HUES64 (cell line): ENCODE measurements around the gene KCNQ1.

Source experiments
- H3K27ac ChIP-seq: 2 replicates; pipeline ENCODE4 v1.7.0; 2013; ENCODE audit warnings: low read depth, low read length, inconsistent platforms
- H3K27me3 ChIP-seq: 2 replicates; pipeline ENCODE4 v1.6.1; 2013; ENCODE audit warnings: mild to moderate bottlenecking, low read length; ENCODE audit not compliant: insufficient read depth
- H3K36me3 ChIP-seq: 2 replicates; pipeline ENCODE4 v1.6.1; 2013; ENCODE audit warnings: mild to moderate bottlenecking, low read length; ENCODE audit not compliant: insufficient read depth
- H3K4me1 ChIP-seq: 2 replicates; pipeline ENCODE4 v1.6.1; 2013; ENCODE audit warnings: mild to moderate bottlenecking, low read length, moderate library complexity; ENCODE audit not compliant: insufficient read depth
- H3K4me3 ChIP-seq: 2 replicates; pipeline ENCODE4 v1.5.1; 2013; ENCODE audit warnings: mild to moderate bottlenecking, low read length, moderate library complexity
- H3K9ac ChIP-seq: 2 replicates; pipeline ENCODE4 v1.6.1; 2013; ENCODE audit warnings: mild to moderate bottlenecking, low read depth, low read length
- H3K9me3 ChIP-seq: 2 replicates; pipeline ENCODE4 v1.6.1; 2013; ENCODE audit warnings: low read depth, low read length; ENCODE audit not compliant: insufficient read depth
- WGBS: fragments of 150-250, 120-280 bp; methylation state at CpG from one replicate; pipeline ENCODE4 v1.1.7; 2013; ENCODE audit warnings: missing lambda C conversion rate; 5-methylcytosine and 5-hydroxymethylcytosine counted together

The KCNQ1 gene

GRCh38 chr11:2742201-2742600, 297.4 kb downstream of the KCNQ1 start:
- Histone ChIP-seq H3K27me3 (peaks cover 25% of the 10 kb centered on the region), H3K9me3 (no peaks in the 10 kb centered on the region), H3K9ac (no peak overlapping the region), H3K4me1 (no peaks in the 10 kb centered on the region), H3K4me3 (no peak overlapping the region), H3K27ac (no peak overlapping the region), H3K36me3 (no peaks in the 10 kb centered on the region)
- 92% methylated on average over 5 of the region's 5 CpGs for WGBS

DNA sequence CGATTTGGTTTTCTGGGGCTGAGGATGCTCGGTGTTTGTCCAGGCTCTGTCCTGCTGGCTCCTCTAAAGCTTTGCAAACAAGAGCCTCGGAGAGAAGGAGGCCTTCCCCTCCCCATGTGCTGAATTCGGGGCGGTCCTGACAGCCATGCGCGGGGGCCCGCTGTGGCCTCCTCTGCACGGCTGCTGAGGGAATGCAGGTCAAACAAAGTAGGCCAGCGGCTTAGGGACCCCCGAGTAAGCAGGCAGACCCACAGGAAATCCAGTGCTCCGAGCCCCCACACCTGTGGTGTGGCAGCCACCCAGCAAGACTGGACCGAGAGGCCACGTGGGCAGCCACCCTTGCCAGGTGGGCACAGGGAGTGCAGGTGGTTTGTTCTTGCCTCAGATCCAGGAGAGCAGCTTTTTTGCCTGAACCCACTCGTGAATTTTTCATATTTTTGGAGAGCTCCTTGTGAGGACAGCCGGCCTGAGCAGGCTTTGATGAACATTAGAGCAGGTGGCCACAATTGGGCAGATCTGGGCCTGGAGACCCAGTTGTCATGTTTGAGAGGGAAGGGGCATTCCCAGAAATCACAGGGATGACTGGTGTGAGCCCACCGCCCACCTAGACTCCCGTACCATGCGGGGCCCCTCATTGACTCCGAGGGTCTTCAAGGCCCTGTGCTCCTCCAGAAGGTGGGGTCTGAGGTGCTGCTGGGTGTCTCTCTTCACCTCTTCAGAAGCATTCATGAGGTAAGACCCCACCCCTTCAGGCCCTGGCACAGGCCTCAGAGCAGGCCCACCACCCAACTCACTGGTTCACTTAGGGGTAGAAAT, 298.0 kb downstream of the KCNQ1 start:
- Histone ChIP-seq H3K27ac (no peak overlapping the region), H3K4me1 (no peaks in the 10 kb centered on the region), H3K27me3 (peaks cover 28% of the 10 kb centered on the region), H3K9ac (no peak overlapping the region), H3K4me3 (no peak overlapping the region), H3K9me3 (no peaks in the 10 kb centered on the region), H3K36me3 (no peaks in the 10 kb centered on the region)
- 88% methylated on average over 20 of the region's 20 CpGs for WGBS

- Histone ChIP-seq H3K36me3 (no peaks in the 10 kb centered on the region), H3K4me1 (no peaks in the 10 kb centered on the region), H3K9me3 (no peaks in the 10 kb centered on the region), H3K27ac (no peak overlapping the region), H3K4me3 (no peak overlapping the region), H3K9ac (no peak overlapping the region), H3K27me3 (peaks cover 33% of the 10 kb centered on the region)
- 89% methylated on average over 21 of the region's 21 CpGs for WGBS
These were observed 298.8 kb downstream of the KCNQ1 start for GRCh38 chr11:2743427-2744110.

GRCh38 chr11:2744166-2744565, 299.4 kb downstream of the KCNQ1 start:
- Histone ChIP-seq H3K4me1 (no peaks in the 10 kb centered on the region), H3K27ac (no peak overlapping the region), H3K27me3 (peaks cover 36% of the 10 kb centered on the region), H3K9me3 (no peaks in the 10 kb centered on the region), H3K36me3 (no peaks in the 10 kb centered on the region), H3K9ac (no peak overlapping the region), H3K4me3 (no peak overlapping the region)
- 97% methylated on average over 9 of the region's 9 CpGs for WGBS

DNA sequence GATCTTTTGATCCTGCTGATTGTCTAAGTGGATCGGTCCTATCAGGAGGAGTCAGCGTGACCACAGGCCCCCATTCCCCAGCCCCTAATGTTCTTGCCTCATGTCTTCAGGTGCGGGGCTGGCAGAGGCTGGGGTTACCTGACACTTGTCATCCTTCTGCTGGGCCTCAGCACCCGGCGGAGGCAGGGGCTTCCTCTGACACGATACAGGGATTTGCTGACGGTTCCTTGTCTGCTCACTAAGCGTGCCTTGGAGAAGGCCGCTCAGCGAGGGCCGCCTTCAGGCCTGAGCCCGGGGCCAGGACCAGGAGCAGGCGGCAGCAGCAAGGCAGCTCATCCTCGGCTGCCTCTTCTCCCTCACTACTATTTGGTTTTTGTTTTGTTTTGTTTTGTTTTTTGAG, 300.7 kb downstream of the KCNQ1 start:
- Histone ChIP-seq H3K27ac (no peak overlapping the region), H3K4me3 (no peak overlapping the region), H3K9me3 (no peaks in the 10 kb centered on the region), H3K9ac (no peak overlapping the region), H3K27me3 (peaks cover 41% of the 10 kb centered on the region), H3K36me3 (no peaks in the 10 kb centered on the region), H3K4me1 (0 out of 2 replicates have a peak, but pooled peaks cover 3% of the 10 kb centered on the region)
- WGBS: 91% methylated on average over 13 of the region's 14 CpGs

GRCh38 chr11:2746401-2747247, 301.8 kb downstream of the KCNQ1 start:
- H3K4me1 ChIP-seq: 0 out of 2 replicates have a peak, but pooled peaks cover 5% of the 10 kb centered on the region
- H3K9me3 ChIP-seq: no peaks in the 10 kb centered on the region
- no peak overlapping the region for H3K9ac ChIP-seq
- no peak overlapping the region for H3K4me3 ChIP-seq
- no peaks in the 10 kb centered on the region for H3K36me3 ChIP-seq
- 90% methylated on average over 24 of the region's 24 CpGs for WGBS
- no peak overlapping the region for H3K27ac ChIP-seq
- H3K27me3 ChIP-seq: peaks cover 47% of the 10 kb centered on the region

- Histone ChIP-seq H3K27ac (no peak overlapping the region), H3K4me1 (peaks cover 5% of the 10 kb centered on the region; the same call in 1 of the 2 replicates), H3K9me3 (no peaks in the 10 kb centered on the region), H3K4me3 (no peak overlapping the region), H3K36me3 (no peaks in the 10 kb centered on the region), H3K9ac (no peak overlapping the region), H3K27me3 (peaks cover 55% of the 10 kb centered on the region)
- 91% methylated on average over 16 of the region's 16 CpGs for WGBS
These were observed 302.6 kb downstream of the KCNQ1 start for GRCh38 chr11:2747248-2748027.

DNA sequence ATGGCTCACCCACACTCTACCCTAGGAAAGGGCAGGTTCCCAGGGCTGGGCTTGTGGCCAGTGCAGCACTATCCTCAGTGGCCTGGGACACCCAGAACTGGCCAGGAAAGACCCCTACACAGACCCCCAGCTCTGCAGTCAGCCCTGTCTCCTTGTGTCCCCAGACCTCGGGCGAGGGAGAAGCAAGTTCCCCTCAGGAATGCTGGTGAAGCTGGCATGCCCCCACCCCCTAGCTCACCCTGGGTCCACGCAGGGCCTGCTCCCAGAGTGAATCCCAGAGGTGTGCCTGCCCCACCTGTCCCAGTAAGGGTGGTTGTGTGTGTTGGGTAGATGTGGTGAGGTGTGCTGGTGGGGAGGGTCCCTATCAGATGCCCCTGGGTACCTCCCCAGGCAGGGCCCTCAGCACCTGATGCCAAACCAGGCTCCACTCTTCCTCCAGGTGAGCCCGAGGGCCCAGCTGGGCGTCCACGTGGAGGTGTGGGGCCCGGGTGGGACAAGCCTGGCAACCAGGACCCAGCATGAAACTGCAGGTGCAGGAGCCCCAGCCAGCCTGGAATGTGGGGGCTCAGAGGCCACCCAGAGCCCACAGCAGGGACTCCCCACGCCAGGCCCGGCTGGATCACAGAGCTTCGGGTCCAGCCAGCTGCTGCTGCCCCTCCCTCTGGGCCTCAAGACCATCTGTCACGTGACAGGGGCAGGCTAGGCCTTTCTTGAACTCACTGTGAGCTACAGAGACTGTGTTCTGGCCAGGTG, 303.4 kb downstream of the KCNQ1 start:
- Histone ChIP-seq H3K36me3 (no peaks in the 10 kb centered on the region), H3K27ac (no peak overlapping the region), H3K9me3 (no peaks in the 10 kb centered on the region), H3K4me3 (no peak overlapping the region), H3K9ac (no peak overlapping the region), H3K4me1 (peaks cover 5% of the 10 kb centered on the region; the same call in 1 of the 2 replicates), H3K27me3 (peaks cover 61% of the 10 kb centered on the region)
- WGBS: 86% methylated on average over 11 of the region's 11 CpGs

GRCh38 chr11:2748814-2749554, 304.2 kb downstream of the KCNQ1 start:
- peaks cover 5% of the 10 kb centered on the region; the same call in 1 of the 2 replicates for H3K4me1 ChIP-seq
- 95% methylated on average over 17 of the region's 17 CpGs for WGBS
- H3K9me3 ChIP-seq: no peaks in the 10 kb centered on the region
- H3K4me3 ChIP-seq: no peak overlapping the region
- H3K27me3 ChIP-seq: peaks cover 61% of the 10 kb centered on the region
- no peaks in the 10 kb centered on the region for H3K36me3 ChIP-seq
- H3K27ac ChIP-seq: no peak overlapping the region
- no peak overlapping the region for H3K9ac ChIP-seq
